HG03097 (cell line): Measurements from ENCODE around the gene TINAGL1.

Experiments used
- ATAC-seq: cut with Tn5 transposase; IDR thresholded peaks from one replicate; pipeline ENCODE4 v1.9.1; 2021; ENCODE audit not compliant: unreplicated experiment, low FRiP score

TINAGL1 gene

GRCh38 chr1:31625561-31626222 lies 49.4 kb downstream of the TINAGL1 start:
- no peak for ATAC-seq

- no peak for ATAC-seq
Measured at GRCh38 chr1:31626223-31627207, 50.2 kb downstream of the TINAGL1 start.

GRCh38 chr1:31627301-31627929 lies 51.1 kb downstream of the TINAGL1 start:
- ATAC-seq = no peak

GRCh38 chr1:31627930-31628559 lies 51.7 kb downstream of the TINAGL1 start:
- ATAC-seq = no peak

GRCh38 chr1:31628931-31629556 lies 52.7 kb downstream of the TINAGL1 start:
- no peak for ATAC-seq

GRCh38 chr1:31632649-31633048 lies 56.3 kb downstream of the TINAGL1 start:
- no peak for ATAC-seq

- ATAC-seq = no peak
Measured at GRCh38 chr1:31633117-31633516, 56.8 kb downstream of the TINAGL1 start.
